Testis (tissue), 2 donors: Measurements from ENCODE around the gene LMBRD1.

Experiments used
- POLR2A ChIP-seq: fragments of 450-650 bp; IDR thresholded peaks from one replicate; pipeline ENCODE4 v1.6.1; 2017; ENCODE audit warnings: antibody characterized with exemption, mild to moderate bottlenecking, moderate library complexity
- TF ChIP-seq, protein P1 (sequence below), 3 experiments: fragments of 450-650 bp in 2 of 3; fragments of 200-600 bp in 1 of 3; sonication (generic) in 1 of 3; IDR thresholded peaks; one replicate each; pipeline ENCODE4 v1.5.1; 2016 to 2019; ENCODE audit warnings: antibody characterized with exemption in 3 of 3, mild to moderate bottlenecking in 2 of 3, moderate library complexity in 1 of 3

- TF ChIP-seq, protein P1, sequence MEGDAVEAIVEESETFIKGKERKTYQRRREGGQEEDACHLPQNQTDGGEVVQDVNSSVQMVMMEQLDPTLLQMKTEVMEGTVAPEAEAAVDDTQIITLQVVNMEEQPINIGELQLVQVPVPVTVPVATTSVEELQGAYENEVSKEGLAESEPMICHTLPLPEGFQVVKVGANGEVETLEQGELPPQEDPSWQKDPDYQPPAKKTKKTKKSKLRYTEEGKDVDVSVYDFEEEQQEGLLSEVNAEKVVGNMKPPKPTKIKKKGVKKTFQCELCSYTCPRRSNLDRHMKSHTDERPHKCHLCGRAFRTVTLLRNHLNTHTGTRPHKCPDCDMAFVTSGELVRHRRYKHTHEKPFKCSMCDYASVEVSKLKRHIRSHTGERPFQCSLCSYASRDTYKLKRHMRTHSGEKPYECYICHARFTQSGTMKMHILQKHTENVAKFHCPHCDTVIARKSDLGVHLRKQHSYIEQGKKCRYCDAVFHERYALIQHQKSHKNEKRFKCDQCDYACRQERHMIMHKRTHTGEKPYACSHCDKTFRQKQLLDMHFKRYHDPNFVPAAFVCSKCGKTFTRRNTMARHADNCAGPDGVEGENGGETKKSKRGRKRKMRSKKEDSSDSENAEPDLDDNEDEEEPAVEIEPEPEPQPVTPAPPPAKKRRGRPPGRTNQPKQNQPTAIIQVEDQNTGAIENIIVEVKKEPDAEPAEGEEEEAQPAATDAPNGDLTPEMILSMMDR (IDR thresholded peaks at IDR 0.05): no peak
- TF ChIP-seq POLR2A: no peak
These were observed 127.9 kb downstream of the LMBRD1 start for GRCh38 chr6:69668916-69669315.
